RPMI7951 (cell line): Measurements from ENCODE around the gene RAX2. TPM values are rescaled to one million over a fixed set of nuclear protein-coding genes. Genes with fewer than 3 reads are reported as not detected.

Source experiments
- DNase-seq: peaks from one replicate; pipeline ENCODE4 v3.0.0-alpha.2; 2012; ENCODE audit warnings: low read depth
- total RNA-seq: library from RNA; depleted of rRNA; stranded (reverse); fragments of >200 nt; shearing (Covaris generic); gene quantifications from 2 replicates; pipeline ENCODE4 v1.2.3, GENCODE V29; 2014

The RAX2 gene
- total RNA-seq, 1 experiment from 2014 or later, result not detected

- DNase-seq, result no peak
Measured at GRCh38 chr19:3801412-3802096, 29.5 kb upstream of the RAX2 start.

DNA sequence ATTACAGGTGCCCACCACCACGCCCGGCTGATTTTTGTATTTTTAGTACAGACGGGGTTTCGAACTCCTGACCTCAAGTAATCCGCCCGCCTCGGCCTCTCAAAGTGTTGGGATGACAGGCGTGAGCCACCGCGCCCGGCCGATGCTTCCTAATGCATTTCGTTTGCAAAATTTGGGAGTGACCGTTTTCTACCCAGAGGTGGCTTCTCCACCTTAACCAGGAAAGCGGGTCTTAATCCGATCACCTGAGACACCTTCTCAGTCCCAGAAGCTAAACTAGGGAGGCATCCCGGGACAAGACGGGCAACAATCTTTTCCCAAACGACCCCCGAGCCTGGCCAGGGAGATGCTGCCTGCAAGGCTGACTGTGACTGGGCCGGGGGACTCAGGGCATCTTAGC lies 29.0 kb upstream of the RAX2 start:
- DNase-seq, result no peak

DNA sequence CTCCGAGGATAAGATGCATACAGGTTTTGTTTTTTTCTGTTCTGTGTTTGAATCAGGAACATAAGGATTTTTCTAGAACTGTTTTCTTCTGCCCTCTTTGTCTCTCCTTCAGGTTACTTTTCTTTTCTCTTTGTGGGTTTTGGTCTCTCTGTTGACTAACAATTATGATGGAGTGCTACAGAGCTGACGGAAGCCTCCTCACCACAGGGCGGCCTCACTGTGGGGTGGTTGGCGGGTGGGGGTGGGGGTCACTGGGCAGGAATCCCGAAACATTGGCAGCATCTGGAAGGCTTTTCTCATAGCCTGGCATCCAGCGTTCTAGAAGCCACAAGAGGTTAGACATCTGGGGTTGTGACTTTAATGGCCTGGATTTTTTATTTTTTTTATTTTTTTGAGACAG lies 26.1 kb upstream of the RAX2 start:
- no peak for DNase-seq

GRCh38 chr19:3796358-3796757 lies 24.3 kb upstream of the RAX2 start:
- DNase-seq, result no peak

DNA sequence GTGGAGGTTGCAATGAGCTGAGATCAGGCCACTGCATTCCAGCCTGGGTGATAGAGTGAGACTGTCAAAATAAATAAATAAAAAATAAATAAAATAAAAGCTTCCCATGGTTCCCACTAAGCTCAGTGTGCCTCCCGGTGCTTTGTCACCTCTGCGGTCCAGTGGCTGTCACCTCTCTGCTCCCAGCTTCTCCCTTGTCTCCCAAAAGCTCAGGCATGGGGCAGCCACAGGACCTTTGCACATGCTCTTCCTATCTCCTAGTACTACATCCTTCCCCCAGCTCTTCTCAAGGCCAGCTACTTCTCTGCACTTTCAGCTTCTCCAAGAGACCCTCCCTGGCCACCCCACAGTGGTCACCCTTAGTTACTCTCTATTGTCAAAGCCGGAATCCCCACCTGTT lies 21.8 kb upstream of the RAX2 start:
- DNase-seq, result no peak

DNA sequence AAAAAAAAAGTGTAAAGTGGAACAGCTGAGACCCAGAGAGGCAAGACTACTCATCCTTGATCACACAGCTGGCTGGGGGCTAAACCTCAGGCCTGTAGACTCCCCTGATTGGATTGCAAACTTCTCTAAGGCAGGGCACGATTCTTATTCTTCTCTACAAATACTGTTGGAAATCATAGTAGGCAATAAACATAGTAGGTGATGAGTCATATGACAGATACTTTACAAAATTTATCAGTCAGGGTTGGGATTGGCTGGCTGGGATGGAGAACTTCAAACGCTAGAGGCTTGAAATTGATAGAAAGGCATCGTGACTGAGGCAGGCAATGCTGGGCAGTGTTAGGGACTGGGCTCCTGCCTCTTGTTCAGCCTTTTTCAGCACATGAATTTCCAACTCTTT lies 20.1 kb upstream of the RAX2 start:
- DNase-seq, result no peak

DNA sequence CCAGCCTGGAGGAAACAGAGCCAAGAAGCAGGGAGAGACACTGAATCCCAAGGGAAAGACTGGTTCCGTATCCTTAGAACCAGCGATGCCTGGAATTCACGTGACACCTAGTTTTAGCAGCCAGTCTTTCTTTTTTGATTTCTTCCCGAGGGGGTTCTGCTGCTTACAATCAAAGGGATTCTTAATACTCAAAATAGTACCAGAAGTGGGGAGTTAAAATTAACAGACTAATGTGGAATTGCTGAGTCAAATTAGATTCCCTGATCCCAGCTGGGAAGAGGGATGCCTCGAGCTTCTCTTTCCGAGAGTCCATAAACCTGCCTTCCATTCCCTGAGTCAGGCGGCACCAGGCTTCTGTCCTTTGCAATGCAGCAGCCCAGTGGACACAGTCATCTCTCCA lies 18.9 kb upstream of the RAX2 start:
- DNase-seq, result no peak

DNA sequence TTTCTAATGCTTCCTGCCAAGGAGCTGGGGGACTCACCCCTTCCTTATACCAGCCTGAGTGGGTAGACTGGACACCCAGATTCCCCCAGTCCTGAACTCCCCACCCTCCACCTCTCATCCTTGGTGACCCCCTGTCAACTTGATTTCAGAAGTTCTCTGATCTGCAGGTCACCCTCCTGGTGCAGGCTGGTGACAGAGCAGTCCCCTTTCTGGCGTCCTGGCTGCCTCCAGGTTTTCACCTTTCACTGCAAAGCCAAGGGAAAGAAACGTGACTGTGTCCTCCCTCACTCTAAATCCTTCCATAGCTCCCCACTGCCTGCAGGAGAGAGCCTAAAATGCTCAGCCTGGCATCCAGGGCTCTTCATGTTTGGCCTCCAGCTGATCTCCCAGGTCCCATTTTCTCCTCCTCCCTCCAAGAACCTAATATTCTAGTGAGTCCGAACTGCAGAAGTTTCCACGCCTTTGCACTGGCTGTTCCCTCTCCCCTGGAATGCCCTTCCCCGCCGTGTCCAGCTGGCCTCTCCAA lies 18.2 kb upstream of the RAX2 start:
- no peak for DNase-seq

- DNase-seq, result no peak
Measured at GRCh38 chr19:3788996-3789778, 17.2 kb upstream of the RAX2 start.

GRCh38 chr19:3785938-3786824 lies 14.2 kb upstream of the RAX2 start, which contains the start of gene MATK:
Gene MATK (minus strand): TSS chr19:3786381. CDS start chr19:3785135, 1,246 bp downstream.
- DNase-seq, result no peak

DNA sequence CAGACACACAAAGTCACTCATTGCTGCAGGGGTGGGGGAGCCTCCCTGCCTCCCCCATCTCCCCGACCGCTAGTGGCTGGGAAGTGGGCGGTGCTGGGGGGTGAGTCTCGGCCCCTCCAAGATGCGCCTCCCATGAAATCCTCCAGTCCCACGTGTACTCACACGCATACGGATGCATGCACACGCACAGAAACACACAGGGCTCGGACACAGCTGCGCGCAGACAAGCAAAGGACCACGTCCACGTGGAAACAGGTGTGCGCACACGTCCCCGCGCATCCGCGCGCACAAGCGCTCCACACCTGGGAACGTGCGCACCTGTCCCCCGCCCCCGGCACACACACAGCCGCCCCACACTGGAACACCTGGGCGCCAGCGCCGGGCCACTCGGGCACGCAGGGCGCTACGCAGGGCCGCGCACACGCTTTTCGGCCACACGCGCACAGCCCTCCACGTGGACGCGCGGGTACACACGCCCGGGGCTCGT lies 13.5 kb upstream of the RAX2 start:
- no peak for DNase-seq

- no peak for DNase-seq
Measured at GRCh38 chr19:3784607-3785450, 12.8 kb upstream of the RAX2 start.

DNA sequence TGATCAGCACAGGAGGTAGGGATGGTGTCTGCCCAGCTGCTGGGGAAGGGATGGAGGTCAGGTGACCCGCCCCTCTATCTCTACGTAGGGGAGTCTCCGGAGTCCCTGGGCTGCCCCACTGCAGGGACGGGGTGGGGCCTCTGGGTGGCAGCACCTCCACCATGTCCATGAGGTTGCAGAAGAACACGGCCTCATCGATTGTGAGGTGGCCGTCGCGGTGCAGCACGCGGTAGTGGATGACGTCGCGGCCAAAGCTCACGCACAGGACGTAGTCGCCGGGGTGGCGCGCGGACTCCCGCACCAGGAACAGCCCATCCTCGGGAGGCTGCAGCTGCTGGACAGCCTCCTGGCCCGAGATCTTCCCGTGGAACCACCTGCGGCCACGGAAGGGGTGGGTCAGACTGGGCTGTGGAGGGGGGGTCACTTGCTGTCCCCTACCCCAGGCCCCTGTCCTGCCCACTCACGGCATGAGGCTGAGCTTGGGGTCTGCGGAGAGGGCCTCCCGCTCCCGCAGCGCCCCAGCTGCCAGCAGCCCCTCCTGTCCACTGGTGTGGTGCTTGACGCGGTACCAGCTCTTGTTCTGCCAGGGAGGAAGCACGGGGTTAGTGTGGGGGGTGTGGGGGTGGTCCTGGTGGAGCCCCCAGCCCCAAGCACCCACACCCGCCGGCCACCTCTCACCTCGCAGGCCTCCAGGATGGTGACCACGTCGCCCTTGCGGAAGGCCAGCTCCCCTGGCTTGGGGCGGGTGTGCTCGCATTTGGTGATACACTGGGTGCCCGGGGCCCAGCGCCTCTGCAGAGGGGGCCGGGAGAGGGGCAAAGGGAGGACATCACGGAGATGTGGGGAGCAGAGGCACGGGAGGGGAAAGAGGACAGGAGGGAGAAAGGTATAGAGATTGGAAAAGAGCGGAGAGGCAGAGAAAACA lies 11.9 kb upstream of the RAX2 start:
- no peak for DNase-seq

DNA sequence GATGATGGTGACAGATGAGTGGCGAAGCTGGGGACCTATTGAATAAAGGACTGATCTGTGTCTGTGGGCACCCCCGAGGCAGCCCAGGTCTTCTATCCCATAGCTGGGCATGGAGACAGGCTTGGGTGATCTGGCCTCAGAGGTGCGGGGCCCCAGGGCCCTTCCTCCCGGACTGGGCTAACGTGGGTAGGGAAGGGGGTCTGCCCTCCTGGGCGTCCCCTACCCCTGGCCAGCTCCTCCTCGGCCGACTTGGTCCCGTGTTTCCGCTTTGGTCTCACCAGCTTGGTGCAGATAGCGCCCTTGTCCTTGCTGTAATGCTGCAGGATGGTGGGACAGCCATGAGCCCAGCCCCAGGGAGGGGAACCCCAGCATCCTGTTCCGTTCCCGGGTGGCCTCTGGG lies 10.9 kb upstream of the RAX2 start:
- DNase-seq, result no peak

DNA sequence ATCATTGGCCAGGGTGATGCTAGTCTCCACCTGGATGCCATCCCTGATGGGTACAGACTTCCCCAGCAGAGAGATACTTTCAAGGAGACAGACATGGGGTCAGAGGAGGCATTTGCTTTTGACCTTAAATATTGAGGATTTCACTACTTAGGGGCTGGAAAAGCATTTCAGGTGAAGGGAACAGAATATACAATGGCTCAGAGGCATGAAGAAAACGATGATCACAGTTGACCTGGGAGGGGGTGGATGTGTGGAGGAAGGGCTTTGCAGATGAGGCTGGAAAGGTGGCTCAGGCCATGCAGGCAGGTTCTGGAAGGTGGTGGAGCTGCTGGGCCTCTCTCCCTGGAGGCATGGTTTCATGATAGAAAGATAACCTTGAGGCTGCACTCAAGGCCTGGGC lies 10.3 kb upstream of the RAX2 start:
- no peak for DNase-seq

GRCh38 chr19:3781603-3782002 lies 9.6 kb upstream of the RAX2 start:
- no peak for DNase-seq

DNA sequence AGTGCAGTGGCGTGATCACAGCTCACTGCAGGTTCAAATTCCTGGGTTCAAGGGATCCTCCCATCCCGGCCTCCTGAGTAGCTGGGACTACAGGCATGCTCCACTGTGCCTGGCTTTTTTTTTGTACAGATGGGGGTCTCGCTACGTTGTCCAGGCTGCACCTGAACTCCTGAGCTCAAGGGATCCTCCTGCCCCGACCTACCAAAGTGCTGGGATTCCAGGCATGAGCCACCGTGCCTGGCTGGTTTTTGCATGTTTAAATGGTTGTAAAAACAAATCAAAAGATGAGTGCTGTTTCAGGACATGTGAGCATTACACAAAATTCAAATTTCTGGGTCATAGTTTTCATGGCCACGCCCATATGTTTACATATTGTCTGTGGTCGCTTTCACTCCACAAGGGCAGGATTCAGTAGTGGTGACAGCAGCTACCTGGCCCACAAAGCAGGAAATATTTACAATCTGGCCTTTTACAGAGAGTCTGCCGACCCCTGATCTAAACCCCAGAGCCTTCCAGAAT lies 8.8 kb upstream of the RAX2 start:
- DNase-seq, result no peak

DNA sequence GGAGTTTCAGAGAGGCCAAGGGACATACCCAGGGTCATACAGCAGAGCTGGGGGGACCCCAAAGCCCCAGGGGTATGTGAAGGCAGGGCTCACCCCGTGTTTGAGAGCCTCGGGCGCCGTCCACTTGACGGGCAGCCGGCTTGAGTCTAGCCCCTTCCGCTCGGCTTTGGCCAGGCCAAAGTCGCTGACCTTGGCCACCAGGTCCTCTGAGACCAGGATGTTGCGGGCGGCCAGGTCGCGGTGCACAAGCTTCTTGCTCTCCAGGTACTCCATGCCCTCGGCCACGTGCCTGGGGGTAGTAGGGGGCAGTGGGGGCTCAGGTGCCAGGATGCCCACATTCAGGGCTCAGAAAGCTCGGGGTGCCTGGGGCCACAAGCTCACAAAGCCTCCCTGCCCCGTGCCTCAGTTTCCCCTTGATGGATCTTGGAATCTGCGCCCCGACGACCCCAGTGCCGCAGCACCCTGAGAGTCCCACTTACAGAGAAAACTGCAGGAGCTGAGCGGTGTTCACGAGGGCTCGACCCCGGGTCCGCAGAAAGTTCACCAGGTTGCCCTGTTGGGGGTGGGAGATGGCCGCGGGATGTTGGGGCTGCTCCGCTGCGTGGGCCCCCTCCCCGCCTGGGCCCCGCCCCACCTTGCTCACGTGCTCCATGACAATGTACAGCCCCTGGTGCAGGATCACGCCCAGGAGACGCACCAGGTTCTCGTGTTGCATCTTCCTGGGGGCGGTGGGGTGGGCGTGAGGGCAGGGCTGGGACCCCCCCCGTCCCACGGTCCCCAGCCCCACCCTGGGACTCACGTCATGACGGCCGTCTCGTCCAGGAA lies 7.1 kb upstream of the RAX2 start:
- DNase-seq, result no peak
